Sigmoid colon (tissue), 7 donors: ENCODE results near the gene OARD1. TPM values are rescaled to one million over a fixed set of nuclear protein-coding genes. Genes with fewer than 3 reads are reported as not detected.
A peak's percentile ranks its signal among the peaks of the same experiment; 100 is the strongest.

Source experiments
- DNase-seq: peaks from one replicate; pipeline ENCODE4 v3.0.0-alpha.2; 2019
- H3K27ac ChIP-seq, 4 donors: fragments of 200-600 bp; sonication (generic); one replicate each; pipeline ENCODE4 v1.5.1; 2016 to 2019; ENCODE audit warnings: mild to moderate bottlenecking in 1 of 4
- H3K27me3 ChIP-seq, 3 donors: fragments of 200-600 bp; sonication (generic); one replicate each; pipeline ENCODE4 v1.5.1; 2019; ENCODE audit warnings: mild to moderate bottlenecking in 1 of 3
- H3K36me3 ChIP-seq, 4 donors: fragments of 200-600 bp; sonication (generic); one replicate each; pipeline ENCODE4 v1.5.1; 2016 to 2019
- H3K4me1 ChIP-seq, 4 donors: fragments of 200-600 bp; sonication (generic); one replicate each; pipeline ENCODE4 v1.5.1; 2017 to 2019
- H3K4me3 ChIP-seq, 4 donors: fragments of 200-600 bp; sonication (generic); one replicate each; pipeline ENCODE4 v1.5.1; 2017 to 2019; ENCODE audit warnings: mild to moderate bottlenecking in 2 of 4, moderate library complexity in 1 of 4
- H3K9me3 ChIP-seq, 4 donors: fragments of 200-600 bp in 3 of 4; sonication (generic) in 3 of 4; one replicate each; pipeline versions ENCODE4 v1.5.1 to v1.6.1; 2013 to 2019
- EP300 ChIP-seq, 4 donors: sonication (generic); formaldehyde crosslinking; IDR thresholded peaks; one replicate each; pipeline ENCODE4 v1.6.1; 2017; ENCODE audit warnings: antibody characterized with exemption in 4 of 4
- POLR2A ChIP-seq, 2 donors: fragments of 450-650 bp; IDR thresholded peaks; one replicate each; pipeline ENCODE4 v1.6.1; 2016; ENCODE audit warnings: antibody characterized with exemption in 2 of 2, mild to moderate bottlenecking in 2 of 2, moderate library complexity in 2 of 2
- POLR2AphosphoS5 ChIP-seq, 4 donors: sonication (generic); formaldehyde crosslinking; IDR thresholded peaks; one replicate each; pipeline ENCODE4 v1.6.1; 2017; ENCODE audit warnings: antibody characterized with exemption in 4 of 4
- WGBS, 2 donors: extraction: QIAGEN DNeasy Blood & Tissue Kit; methylation state at CpG; one replicate each; pipeline ENCODE4 v1.1.7; 2013; 5-methylcytosine and 5-hydroxymethylcytosine counted together
- intact Hi-C: fragments of 100-400 bp; cut with DNase I; formaldehyde crosslinking; loops from one replicate; pipeline ENCODE4 v1.15.1; 2023
- polyA plus RNA-seq, 3 donors: library from polyadenylated mRNA; stranded (reverse); fragments of 200-250 nt; gene quantifications; one replicate each; pipeline ENCODE4 v1.2.3, GENCODE V29; 2013
- total RNA-seq, 4 donors: library from RNA; depleted of rRNA; stranded (reverse); fragments of >200 nt; gene quantifications; one replicate each; pipeline ENCODE4 v1.1.0, GENCODE V29; 2016
- TF ChIP-seq, protein P1 (sequence below), 4 experiments: fragments of 450-650 bp in 3 of 4; fragments of 200-600 bp in 1 of 4; IDR thresholded peaks; one replicate each; pipeline ENCODE4 v1.5.1; 2016 to 2019; ENCODE audit warnings: antibody characterized with exemption in 4 of 4, mild to moderate bottlenecking in 3 of 4, moderate library complexity in 2 of 4
- donor health status: healthy with polysubstance abuse.
- donor health status: Bipolar disorder and iron deficiency.
- donor health status: healthy.

The OARD1 gene
- total and polyA plus RNA-seq, 7 donors, result 14.0 to 54.8 (median 26.0) TPM

DNA sequence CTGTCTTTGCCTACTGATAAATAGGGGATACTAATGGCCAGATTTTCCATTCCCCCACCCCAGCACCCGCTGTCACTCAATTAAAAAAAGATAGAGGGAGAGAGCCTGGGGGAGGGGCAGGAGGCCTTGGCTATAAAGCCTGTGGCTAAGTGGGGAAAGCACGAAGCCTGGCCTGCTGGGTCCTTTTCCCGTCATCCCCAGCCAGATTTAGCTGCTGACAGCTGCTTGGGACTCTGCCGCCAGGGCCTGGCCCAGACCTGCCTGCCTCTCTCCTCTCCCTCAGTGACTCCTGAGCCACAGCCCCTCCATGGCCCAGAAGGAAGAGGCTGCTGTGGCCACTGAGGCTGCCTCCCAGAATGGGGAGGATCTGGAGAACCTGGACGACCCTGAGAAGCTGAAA lies 19.1 kb downstream of the OARD1 start, which contains the start of gene APOBEC2:
APOBEC2 (plus strand) TSS at position 162 of the 400 bp plus-strand sequence; CDS start at position 308, 146 bp downstream.
- intact Hi-C loops, result no loop called here
- peak; percentile 75 for DNase-seq
- no peaks in the 10 kb centered on the region for H3K36me3 ChIP-seq
- TF ChIP-seq POLR2AphosphoS5 (IDR thresholded peaks at IDR 0.05), result peak in 1 of 4 donors; percentile 17
- TF ChIP-seq EP300 (IDR thresholded peaks at IDR 0.05), result no peak
- H3K9me3 ChIP-seq, result no peaks in the 10 kb centered on the region
- H3K27ac ChIP-seq, result peak within 1 kb of the TSS in 3 of 4 donors; percentile 37 to 49 (median 45)
- peaks cover 0 to 55% (median 39%) of the 10 kb centered on the region in 4 donors for H3K4me1 ChIP-seq
- WGBS, 2 donors, result 82 to 92% methylated on average over 5 of the region's 5 CpGs
- no peaks in the 10 kb centered on the region for H3K27me3 ChIP-seq
- no peak within 1 kb of the TSS for H3K4me3 ChIP-seq

DNA sequence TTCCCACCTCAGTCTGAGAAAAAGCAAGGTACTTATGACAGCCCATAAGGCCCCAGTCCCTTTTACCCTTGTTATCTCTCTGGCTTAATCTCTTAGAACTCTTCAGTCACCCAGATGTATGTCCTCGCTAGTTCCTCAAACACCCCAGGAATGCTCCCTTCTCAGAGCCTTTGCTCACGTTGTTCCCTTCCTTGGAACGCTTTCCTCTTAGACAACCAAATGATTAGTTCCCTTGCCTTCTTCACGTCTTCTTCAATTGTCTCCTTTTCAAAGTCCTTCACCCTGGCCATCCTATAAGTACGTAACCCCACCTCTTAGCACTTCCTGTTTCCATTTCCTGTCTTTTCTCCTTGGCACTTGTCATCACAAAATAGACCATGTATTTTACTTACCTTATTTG lies 20.3 kb downstream of the OARD1 start:
- WGBS, 2 donors, result 69 to 86% methylated on average over 5 of the region's 5 CpGs
- Histone ChIP-seq H3K27ac (no peak overlapping the region), H3K27me3 (no peaks in the 10 kb centered on the region), H3K9me3 (no peaks in the 10 kb centered on the region), H3K4me1 (peaks cover 0 to 47% (median 33%) of the 10 kb centered on the region in 4 donors), H3K4me3 (no peak overlapping the region), H3K36me3 (no peaks in the 10 kb centered on the region)
- intact Hi-C loops, result no loop called here
- no peak for TF ChIP-seq POLR2AphosphoS5 (IDR thresholded peaks at IDR 0.05)
- TF ChIP-seq, protein P1, sequence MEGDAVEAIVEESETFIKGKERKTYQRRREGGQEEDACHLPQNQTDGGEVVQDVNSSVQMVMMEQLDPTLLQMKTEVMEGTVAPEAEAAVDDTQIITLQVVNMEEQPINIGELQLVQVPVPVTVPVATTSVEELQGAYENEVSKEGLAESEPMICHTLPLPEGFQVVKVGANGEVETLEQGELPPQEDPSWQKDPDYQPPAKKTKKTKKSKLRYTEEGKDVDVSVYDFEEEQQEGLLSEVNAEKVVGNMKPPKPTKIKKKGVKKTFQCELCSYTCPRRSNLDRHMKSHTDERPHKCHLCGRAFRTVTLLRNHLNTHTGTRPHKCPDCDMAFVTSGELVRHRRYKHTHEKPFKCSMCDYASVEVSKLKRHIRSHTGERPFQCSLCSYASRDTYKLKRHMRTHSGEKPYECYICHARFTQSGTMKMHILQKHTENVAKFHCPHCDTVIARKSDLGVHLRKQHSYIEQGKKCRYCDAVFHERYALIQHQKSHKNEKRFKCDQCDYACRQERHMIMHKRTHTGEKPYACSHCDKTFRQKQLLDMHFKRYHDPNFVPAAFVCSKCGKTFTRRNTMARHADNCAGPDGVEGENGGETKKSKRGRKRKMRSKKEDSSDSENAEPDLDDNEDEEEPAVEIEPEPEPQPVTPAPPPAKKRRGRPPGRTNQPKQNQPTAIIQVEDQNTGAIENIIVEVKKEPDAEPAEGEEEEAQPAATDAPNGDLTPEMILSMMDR (IDR thresholded peaks at IDR 0.05), result no peak
- no peak for TF ChIP-seq EP300 (IDR thresholded peaks at IDR 0.05)
- no peak for TF ChIP-seq POLR2A (IDR thresholded peaks at IDR 0.05)
- no peak for DNase-seq

DNA sequence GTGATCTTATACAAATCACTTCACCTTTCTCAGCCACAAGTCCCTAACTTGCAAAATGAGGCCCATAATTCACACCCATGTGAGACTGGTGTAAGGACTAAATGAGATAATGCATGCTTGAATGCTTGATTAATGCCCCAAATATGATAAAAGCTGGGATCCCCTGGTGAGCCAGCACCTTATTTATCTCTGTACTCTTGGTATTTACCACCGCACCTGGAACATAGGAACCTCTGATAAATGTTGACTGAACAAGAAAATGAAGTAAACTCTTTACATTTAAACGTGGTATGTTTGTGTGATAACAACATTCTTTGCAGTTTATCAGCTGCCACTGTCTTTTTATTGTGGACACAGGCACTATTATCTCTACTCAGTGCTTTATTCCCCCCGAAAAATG lies 21.6 kb downstream of the OARD1 start:
- DNase-seq, result no peak
- TF ChIP-seq POLR2AphosphoS5 (IDR thresholded peaks at IDR 0.05) (no peak), EP300 (IDR thresholded peaks at IDR 0.05) (no peak), POLR2A (IDR thresholded peaks at IDR 0.05) (no peak)
- TF ChIP-seq, protein P1 (IDR thresholded peaks at IDR 0.05), result no peak
- intact Hi-C loops, result no loop called here
- WGBS, 2 donors, result 68 to 91% methylated on average over 3 of the region's 3 CpGs
- Histone ChIP-seq H3K36me3 (no peaks in the 10 kb centered on the region), H3K27me3 (no peaks in the 10 kb centered on the region), H3K4me3 (no peak overlapping the region), H3K27ac (no peak overlapping the region), H3K9me3 (no peaks in the 10 kb centered on the region), H3K4me1 (peaks cover 0 to 34% (median 21%) of the 10 kb centered on the region in 4 donors)

DNA sequence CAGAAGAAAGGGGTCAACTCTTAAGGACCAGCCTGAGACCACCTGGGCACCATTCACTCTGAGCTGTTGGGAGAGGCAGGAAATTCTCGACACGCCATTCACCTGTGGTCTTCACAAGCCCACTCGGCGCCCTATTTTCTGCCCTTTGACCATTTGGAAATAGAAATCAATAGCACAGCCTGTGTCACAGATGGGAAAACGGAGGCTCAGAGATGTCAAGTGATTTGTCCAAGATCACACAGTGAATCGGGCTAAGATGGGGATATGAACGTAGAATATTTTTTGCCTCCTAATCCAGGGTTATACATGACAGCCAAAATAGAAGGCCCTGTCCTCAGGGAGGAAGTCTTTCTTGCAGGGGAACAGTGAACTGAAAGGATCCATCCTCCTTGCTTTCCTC lies 22.2 kb downstream of the OARD1 start:
- DNase-seq, result no peak
- Histone ChIP-seq H3K9me3 (no peaks in the 10 kb centered on the region), H3K4me3 (no peak overlapping the region), H3K27me3 (no peaks in the 10 kb centered on the region), H3K4me1 (peaks cover 0 to 28% (median 16%) of the 10 kb centered on the region in 4 donors), H3K36me3 (no peaks in the 10 kb centered on the region), H3K27ac (no peak overlapping the region)
- intact Hi-C loops, result no loop called here
- TF ChIP-seq, protein P1 (IDR thresholded peaks at IDR 0.05), result no peak
- TF ChIP-seq POLR2A (IDR thresholded peaks at IDR 0.05) (no peak), POLR2AphosphoS5 (IDR thresholded peaks at IDR 0.05) (no peak), EP300 (IDR thresholded peaks at IDR 0.05) (no peak)
- WGBS, 2 donors, result 90 to 91% methylated on average over 7 of the region's 7 CpGs

DNA sequence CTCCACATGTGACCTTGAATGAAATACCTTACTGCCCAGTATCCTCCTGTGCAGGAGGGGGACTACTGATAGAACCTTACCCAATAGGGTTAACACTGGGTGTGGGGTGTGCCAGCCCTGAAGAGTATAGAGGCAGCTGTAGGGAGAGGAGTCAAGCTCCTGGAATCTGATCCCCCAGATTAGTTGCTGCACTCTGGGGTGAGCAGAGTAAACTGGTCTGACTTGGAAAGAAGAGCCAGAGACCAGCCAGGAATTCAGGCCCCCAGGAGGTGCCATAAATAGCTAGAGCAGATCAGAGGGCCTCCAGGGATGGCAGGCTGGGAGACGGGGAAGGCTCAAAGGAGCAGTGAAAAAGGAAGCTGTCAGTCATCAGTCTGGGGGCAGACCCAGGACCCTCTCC lies 22.6 kb downstream of the OARD1 start:
- H3K27ac ChIP-seq, result no peak overlapping the region
- no peak overlapping the region for H3K4me3 ChIP-seq
- H3K27me3 ChIP-seq, result no peaks in the 10 kb centered on the region
- TF ChIP-seq POLR2A (IDR thresholded peaks at IDR 0.05) (no peak), EP300 (IDR thresholded peaks at IDR 0.05) (no peak), POLR2AphosphoS5 (IDR thresholded peaks at IDR 0.05) (no peak)
- TF ChIP-seq, protein P1 (IDR thresholded peaks at IDR 0.05), result no peak
- H3K9me3 ChIP-seq, result no peaks in the 10 kb centered on the region
- H3K36me3 ChIP-seq, result no peaks in the 10 kb centered on the region
- H3K4me1 ChIP-seq, result peaks cover 0 to 24% (median 13%) of the 10 kb centered on the region in 4 donors
- intact Hi-C loops, result no loop called here
- whole genome bisulfite sequencing, 2 donors, result 89 to 95% methylated on average over 1 of the region's 1 CpG
- DNase-seq, result no peak
